Measurements from ENCODE around the gene CDC25A.
A peak's percentile ranks its signal among the peaks of the same experiment; 100 is the strongest.

CDC25A gene

GRCh38 chr3:48194446-48195071 lies 6.3 kb upstream of the CDC25A start:
- peak; percentile 9 for DNase-seq

GRCh38 chr3:48190911-48191310 lies 2.7 kb upstream of the CDC25A start:
- DNase-seq = no peak

GRCh38 chr3:48189321-48189720 lies 1.1 kb upstream of the CDC25A start:
- no peak for DNase-seq

GRCh38 chr3:48187579-48188265 lies 495 bp downstream of the CDC25A start:
- no peak for DNase-seq

- no peak for DNase-seq
These were observed 977 bp downstream of the CDC25A start for GRCh38 chr3:48187301-48187578.

- DNase-seq = no peak
These were observed 1.5 kb downstream of the CDC25A start for GRCh38 chr3:48186631-48187300.

GRCh38 chr3:48185129-48185528 lies 3.1 kb downstream of the CDC25A start:
- DNase-seq = no peak

GRCh38 chr3:48184299-48184698 lies 3.9 kb downstream of the CDC25A start:
- DNase-seq = no peak

- no peak for DNase-seq
These were observed 7.5 kb downstream of the CDC25A start for GRCh38 chr3:48180531-48181253.

- no peak for DNase-seq
These were observed 8.2 kb downstream of the CDC25A start for GRCh38 chr3:48180021-48180420.

- no peak for DNase-seq
These were observed 10.1 kb downstream of the CDC25A start for GRCh38 chr3:48178072-48178471.

- no peak for DNase-seq
These were observed 30.3 kb downstream of the CDC25A start for GRCh38 chr3:48157950-48158376.

GRCh38 chr3:48157202-48157840 lies 30.9 kb downstream of the CDC25A start:
- DNase-seq = no peak

- DNase-seq = no peak
These were observed 32.1 kb downstream of the CDC25A start for GRCh38 chr3:48156163-48156562.

GRCh38 chr3:48155122-48155521 lies 33.1 kb downstream of the CDC25A start:
- no peak for DNase-seq

- no peak for DNase-seq
These were observed 36.3 kb downstream of the CDC25A start for GRCh38 chr3:48151807-48152427.

- DNase-seq = peak; percentile 65
These were observed 37.0 kb downstream of the CDC25A start for GRCh38 chr3:48151058-48151806.

GRCh38 chr3:48143992-48144391 lies 44.2 kb downstream of the CDC25A start:
- no peak for DNase-seq

- no peak for DNase-seq
These were observed 44.6 kb downstream of the CDC25A start for GRCh38 chr3:48143567-48143966.

- no peak for DNase-seq
These were observed 45.8 kb downstream of the CDC25A start for GRCh38 chr3:48142316-48142870.

GRCh38 chr3:48141604-48142137 lies 46.5 kb downstream of the CDC25A start:
- no peak for DNase-seq

All from NCI-H2227 treated with DMSO at 0.1 percent for 48 hours (cell line).